Upper lobe of left lung (tissue), 4 donors: Measurements from ENCODE around the gene OLIG3.

Source experiments
- POLR2AphosphoS5 ChIP-seq, 2 donors: sonication (generic); formaldehyde crosslinking; IDR thresholded peaks; one replicate each; pipeline ENCODE4 v1.5.1; 2017; ENCODE audit warnings: antibody characterized with exemption in 2 of 2
- TF ChIP-seq, protein P1 (sequence below), 6 experiments: fragments of 450-650 bp in 4 of 6; fragments of 200-600 bp in 2 of 6; sonication (generic) in 2 of 6; IDR thresholded peaks; one replicate each; pipeline ENCODE4 v1.5.1; 2016 to 2019; ENCODE audit warnings: antibody characterized with exemption in 6 of 6

DNA sequence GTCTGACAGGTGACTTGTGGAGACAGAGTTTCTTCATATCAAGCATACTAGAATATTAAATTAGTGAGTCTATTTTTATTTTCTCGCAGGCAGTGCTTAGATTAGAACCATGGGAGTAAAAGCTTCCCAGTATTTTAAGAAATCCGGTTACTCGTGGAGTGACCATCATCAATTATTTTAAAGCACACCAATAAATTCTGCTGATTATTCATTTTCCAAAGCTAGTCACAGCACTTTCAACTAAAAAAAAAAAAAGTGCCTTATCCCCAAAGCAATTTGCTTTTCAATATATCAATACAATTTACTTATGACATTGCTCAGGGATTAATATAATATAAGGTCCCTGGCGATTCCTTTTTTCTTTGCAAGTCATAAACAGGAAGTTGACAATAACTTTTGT is 26.3 kb upstream of the OLIG3 start:
- TF ChIP-seq, protein P1, sequence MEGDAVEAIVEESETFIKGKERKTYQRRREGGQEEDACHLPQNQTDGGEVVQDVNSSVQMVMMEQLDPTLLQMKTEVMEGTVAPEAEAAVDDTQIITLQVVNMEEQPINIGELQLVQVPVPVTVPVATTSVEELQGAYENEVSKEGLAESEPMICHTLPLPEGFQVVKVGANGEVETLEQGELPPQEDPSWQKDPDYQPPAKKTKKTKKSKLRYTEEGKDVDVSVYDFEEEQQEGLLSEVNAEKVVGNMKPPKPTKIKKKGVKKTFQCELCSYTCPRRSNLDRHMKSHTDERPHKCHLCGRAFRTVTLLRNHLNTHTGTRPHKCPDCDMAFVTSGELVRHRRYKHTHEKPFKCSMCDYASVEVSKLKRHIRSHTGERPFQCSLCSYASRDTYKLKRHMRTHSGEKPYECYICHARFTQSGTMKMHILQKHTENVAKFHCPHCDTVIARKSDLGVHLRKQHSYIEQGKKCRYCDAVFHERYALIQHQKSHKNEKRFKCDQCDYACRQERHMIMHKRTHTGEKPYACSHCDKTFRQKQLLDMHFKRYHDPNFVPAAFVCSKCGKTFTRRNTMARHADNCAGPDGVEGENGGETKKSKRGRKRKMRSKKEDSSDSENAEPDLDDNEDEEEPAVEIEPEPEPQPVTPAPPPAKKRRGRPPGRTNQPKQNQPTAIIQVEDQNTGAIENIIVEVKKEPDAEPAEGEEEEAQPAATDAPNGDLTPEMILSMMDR (IDR thresholded peaks at IDR 0.05), result no peak
- TF ChIP-seq POLR2AphosphoS5 (IDR thresholded peaks at IDR 0.05), result no peak
